ENCODE measurements around the gene GLP1R. TPM values are rescaled to one million over a fixed set of nuclear protein-coding genes. Genes with fewer than 3 reads are reported as not detected.

The GLP1R gene
- polyA plus RNA-seq, 1 donor from 2014 or later = 0.06 TPM

- TF ChIP-seq EZH2 (IDR thresholded peaks at IDR 0.05; ENCODE audit: borderline replicate concordance, insufficient read depth, low read length, poor library complexity, severe bottlenecking) (no peak), MXI1 (conservative IDR thresholded peaks at IDR 0.05; ENCODE audit: poor library complexity, severe bottlenecking) (no peak)
Observed at GRCh38 chr6:39055661-39056060, 7.1 kb downstream of the GLP1R start (continued).

GRCh38 chr6:39056191-39056590, 7.6 kb downstream of the GLP1R start:
- Histone ChIP-seq H3K9ac (ENCODE audit: low read length) (no peak overlapping the region), H3K27me3 (ENCODE audit: insufficient read depth, low read depth, low read length) (peaks cover under 1% of the 10 kb centered on the region), H3K9me2 (ENCODE audit: insufficient read depth, low read length) (no peaks in the 10 kb centered on the region), H3K36me3 (ENCODE audit: insufficient read depth, low read length) (no peaks in the 10 kb centered on the region), H2AFZ (ENCODE audit: low read depth, low read length) (no peak overlapping the region), H3K4me3 (ENCODE audit: low read length) (no peak overlapping the region), H3K4me2 (ENCODE audit: low read length) (no peak overlapping the region), H4K20me1 (ENCODE audit: insufficient read depth) (no peaks in the 10 kb centered on the region), H3K27ac (ENCODE audit: low read length) (no peak overlapping the region), H3K9me3 (ENCODE audit: low read length) (no peaks in the 10 kb centered on the region), H3K79me2 (replicated peaks; ENCODE audit: insufficient read depth, low read length) (no peaks in the 10 kb centered on the region), H3F3A (ENCODE audit: insufficient read depth, low read length, poor library complexity, severe bottlenecking) (no peaks in the 10 kb centered on the region)
- TF ChIP-seq EZH2 (IDR thresholded peaks at IDR 0.05; ENCODE audit: borderline replicate concordance, insufficient read depth, low read length, poor library complexity, severe bottlenecking) = no peak
- TF ChIP-seq SMC3 (conservative IDR thresholded peaks at IDR 0.05; ENCODE audit: poor library complexity) = no peak
- no peak for TF ChIP-seq TAF1 (IDR thresholded peaks at IDR 0.05; ENCODE audit: low read depth)

- H3K9me3 ChIP-seq (ENCODE audit: low read length) = no peaks in the 10 kb centered on the region
- H2AFZ ChIP-seq (ENCODE audit: low read depth, low read length) = no peak overlapping the region
- no peak overlapping the region for H3K27ac ChIP-seq (ENCODE audit: low read length)
- H4K20me1 ChIP-seq (ENCODE audit: insufficient read depth) = no peaks in the 10 kb centered on the region
- H3K27me3 ChIP-seq (ENCODE audit: insufficient read depth, low read depth, low read length) = no peaks in the 10 kb centered on the region
- H3K4me2 ChIP-seq (ENCODE audit: low read length) = no peak overlapping the region
- TF ChIP-seq EZH2 (IDR thresholded peaks at IDR 0.05; ENCODE audit: borderline replicate concordance, insufficient read depth, low read length, poor library complexity, severe bottlenecking) (no peak), CTCF (IDR thresholded peaks at IDR 0.05; ENCODE audit: poor library complexity, severe bottlenecking) (no peak), POLR2AphosphoS5 (IDR thresholded peaks at IDR 0.05) (no peak), SMC3 (conservative IDR thresholded peaks at IDR 0.05; ENCODE audit: poor library complexity) (no peak), TAF1 (IDR thresholded peaks at IDR 0.05; ENCODE audit: low read depth) (no peak), MXI1 (conservative IDR thresholded peaks at IDR 0.05; ENCODE audit: poor library complexity, severe bottlenecking) (no peak), EP300 (conservative IDR thresholded peaks at IDR 0.05; ENCODE audit: poor library complexity, severe bottlenecking) (no peak), REST (IDR thresholded peaks at IDR 0.05; ENCODE audit: borderline replicate concordance) (no peak), RAD21 (conservative IDR thresholded peaks at IDR 0.05) (no peak)
- H3K36me3 ChIP-seq (ENCODE audit: insufficient read depth, low read length) = no peaks in the 10 kb centered on the region
- H3K4me3 ChIP-seq (ENCODE audit: low read length) = no peak overlapping the region
- H3K79me2 ChIP-seq (replicated peaks; ENCODE audit: insufficient read depth, low read length) = no peaks in the 10 kb centered on the region
- H3F3A ChIP-seq (ENCODE audit: insufficient read depth, low read length, poor library complexity, severe bottlenecking) = no peaks in the 10 kb centered on the region
- no peak overlapping the region for H3K9ac ChIP-seq (ENCODE audit: low read length)
- no peaks in the 10 kb centered on the region for H3K9me2 ChIP-seq (ENCODE audit: insufficient read depth, low read length)
Observed at GRCh38 chr6:39056681-39057080, 8.1 kb downstream of the GLP1R start.

Data from neural cell (in vitro differentiated cells).